C1 segment of cervical spinal cord (tissue), 14 donors: ENCODE measurements around the gene CCDC157.

Experiments
- DNase-seq, 14 donors: peaks; one replicate each; lab custom pipeline; 2025; lab: John Stamatoyannopoulos, UW

CCDC157 gene

DNA sequence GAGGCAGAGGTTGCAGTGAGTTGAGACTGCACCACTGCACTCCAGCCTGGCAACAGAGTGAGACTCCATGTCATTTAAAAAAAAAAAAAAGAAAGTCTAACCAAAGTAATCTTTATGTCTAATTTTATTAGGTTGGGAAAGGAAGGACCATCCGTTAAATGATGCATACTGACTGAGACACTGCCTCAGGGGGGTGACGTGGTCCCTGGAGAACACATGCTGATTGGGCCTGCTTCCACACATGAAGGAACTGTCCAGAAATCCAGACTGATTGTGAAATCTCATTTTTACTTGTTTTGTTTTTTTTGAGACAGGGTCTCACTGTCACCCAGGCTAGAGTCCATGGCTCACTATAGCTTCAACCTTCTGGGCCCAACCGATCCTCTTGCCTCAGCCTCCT, 5.6 kb upstream of the CCDC157 start:
- DNase-seq: no peak

DNA sequence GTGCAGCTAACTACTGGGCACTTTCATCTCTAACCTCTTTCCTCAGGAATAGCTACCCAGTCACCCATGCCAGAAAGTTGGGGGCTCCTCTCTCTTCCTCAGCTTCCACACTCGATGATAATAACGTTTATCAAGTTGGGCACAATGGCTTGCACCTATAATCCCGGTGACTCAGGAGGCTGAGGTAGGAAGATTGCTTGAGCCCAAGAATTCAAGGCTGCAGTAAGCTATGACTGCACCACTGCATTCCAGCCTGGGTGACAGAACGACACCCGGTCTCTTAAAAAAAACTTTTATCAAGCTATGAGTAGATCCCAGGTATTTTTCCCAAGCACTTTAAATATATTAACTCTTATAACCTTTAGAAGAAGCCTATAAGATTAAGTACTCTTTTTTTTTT, 2.2 kb upstream of the CCDC157 start:
- no peak for DNase-seq

DNA sequence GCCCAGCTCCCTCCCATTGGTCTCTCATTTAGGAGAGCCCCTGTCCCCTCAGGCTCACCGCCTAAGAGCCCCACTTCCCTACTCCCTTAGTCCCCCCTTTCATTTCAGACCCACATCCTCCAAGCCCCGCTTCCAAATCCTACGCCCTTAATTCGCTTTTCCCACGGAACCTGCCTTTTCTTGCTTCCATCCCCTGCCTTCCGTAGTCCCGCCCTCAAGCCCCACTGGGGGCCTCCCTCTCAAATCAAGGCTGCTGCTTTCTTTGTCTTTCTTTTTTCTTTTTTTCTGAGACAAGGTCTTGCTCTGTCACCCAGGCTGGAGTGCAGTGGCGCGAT, 396 bp downstream of the CCDC157 start:
- DNase-seq: no peak

DNA sequence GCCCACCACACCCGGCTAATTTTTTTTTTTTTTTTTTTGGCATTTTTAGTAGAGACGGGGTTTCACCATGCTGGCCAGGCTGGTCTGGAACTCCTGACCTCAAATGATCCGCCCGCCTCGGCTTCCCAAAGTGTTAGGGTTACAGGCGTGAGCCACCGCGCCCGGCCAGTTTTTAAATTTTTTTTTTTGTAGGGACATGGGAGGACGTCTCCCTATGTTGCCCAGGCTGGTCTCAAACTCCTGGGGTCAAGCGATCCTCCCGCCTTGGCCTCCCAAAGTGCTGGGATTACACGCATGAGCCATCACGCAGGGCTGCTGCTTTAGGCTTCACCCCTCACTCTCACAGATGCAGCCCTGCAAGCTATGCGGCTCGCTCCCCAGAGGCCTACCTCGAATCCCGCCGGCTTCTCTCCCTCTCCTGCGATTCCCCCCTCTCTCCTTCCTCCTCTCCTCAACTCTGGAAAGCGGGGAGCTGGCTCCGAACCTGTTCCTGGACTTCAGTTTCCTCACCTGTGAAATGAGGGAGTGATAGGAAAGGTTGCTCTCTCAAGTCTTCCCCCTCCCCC, 926 bp downstream of the CCDC157 start:
- DNase-seq: no peak

DNA sequence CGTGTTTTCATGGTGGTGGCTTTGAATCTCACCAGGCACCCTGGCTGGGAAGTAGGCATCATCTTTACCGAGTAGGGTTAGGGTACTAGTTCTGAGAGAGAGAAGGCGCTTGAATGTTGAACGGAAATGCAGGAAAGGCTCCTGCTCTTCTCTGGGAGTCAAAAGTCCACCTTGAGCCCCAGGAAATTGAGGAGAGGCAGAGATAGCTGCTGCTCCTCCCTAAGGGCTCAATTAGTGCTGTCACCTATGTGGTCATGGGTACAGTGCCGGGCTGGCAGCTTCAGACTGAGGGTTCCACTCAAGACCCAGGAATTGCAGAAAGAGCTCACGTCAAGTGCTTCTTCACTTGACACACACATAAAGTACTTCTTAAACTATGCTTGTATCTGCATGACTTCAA, 1.7 kb downstream of the CCDC157 start:
- DNase-seq: no peak

DNA sequence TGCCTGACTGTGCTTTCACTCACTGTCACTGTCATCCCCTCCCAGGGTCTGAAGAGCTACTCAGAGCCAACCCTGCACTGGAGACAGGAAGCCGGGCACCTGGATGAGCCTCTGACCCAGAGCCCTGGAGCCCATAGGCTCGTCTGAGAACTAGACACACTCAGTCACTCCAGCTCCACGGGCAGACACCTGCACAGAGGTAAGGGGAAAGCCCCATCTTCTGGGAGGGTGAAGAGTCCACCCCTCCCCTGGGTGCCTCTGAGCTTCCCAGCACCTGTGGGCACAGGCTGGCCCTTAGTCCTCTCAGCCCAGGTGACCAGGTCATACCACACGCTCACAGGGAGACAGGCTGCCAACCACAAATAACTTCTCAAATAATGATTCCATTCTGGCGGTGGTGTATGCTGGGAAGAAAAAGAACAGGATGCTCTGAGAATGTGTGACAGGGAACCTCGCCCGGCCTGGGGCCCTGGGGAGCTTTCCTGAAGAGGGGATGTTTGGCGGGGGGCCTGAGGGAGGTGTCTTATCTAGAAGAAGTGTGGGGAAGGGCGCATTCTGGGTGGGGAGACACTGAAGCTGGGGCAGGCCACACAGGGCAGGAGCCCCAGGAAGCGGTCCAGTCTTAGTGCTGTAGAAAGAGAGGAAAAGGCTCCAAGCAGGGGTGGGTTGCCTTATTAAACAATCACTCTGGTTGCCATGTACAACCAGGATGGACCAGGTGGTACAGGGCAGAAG, 5.3 kb downstream of the CCDC157 start:
- DNase-seq: no peak

DNA sequence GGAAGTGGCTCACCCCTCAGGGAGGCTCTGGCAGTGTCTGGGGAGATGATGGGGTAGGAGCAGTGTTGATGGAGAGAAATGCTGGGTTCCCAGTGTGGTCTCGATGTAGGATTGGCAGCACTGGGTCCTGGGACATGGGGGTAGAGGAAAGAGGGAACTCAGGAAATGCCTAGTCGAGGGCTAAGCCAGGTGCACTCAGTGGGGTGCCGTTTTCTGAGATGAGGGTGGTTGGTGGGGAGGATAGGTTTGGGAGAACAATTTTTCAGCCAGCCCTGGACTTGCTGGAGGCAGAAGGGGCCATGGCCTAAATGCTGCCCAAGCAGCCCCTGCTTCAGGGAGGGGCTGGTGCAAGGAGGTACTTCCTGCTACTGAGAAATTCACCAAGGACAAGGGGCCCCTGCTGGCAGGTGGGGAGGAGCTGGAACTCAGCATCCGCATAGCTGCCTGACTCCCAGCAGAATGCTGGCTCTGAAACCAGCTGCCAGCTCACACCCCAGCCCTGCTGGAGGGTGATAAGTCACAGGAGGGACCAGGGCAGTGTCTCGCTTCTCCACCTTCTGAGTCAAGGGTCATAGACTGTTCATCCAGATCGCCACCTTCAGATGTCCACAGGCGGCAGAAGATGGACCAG, 6.0 kb downstream of the CCDC157 start:
- DNase-seq: no peak

DNA sequence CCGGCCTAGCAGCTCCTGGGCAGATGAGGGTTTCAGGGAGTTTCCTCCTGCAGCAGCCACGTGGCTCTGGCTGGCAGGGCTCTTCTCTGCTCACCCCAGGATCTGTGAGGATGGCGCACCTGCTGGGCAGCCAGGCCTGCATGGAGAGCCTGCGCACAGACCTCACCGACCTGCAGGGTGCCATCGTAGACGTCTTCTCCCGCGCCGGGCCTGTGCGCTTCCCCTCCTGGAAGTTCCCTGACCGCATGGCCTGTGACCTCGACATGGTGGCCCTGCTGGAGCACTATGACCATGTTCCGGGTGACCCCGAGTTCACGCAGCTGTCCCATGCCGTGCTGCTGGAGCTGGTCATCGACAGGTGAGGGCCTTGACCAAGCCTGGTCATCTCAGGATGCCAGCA, 9.1 kb downstream of the CCDC157 start:
- no peak for DNase-seq

DNA sequence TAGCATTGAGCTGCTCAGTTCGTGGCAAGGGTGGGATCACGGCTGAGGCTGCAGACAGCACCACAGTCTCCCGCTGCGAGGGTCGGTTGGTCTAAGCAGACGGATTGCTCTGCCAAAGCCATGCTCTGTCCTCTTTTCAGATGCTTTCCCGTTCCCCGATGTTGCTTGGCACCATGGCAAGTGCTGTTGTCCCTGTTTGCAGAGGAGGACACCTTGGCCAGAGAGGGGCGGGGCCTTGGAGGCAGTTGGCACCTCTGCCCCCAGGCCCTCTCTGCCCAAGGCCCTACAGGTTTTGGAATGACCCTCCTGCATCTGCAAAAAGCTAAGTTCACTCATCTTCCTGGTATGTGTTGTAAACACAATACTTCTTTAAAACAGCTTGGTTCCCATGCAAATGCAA, 11.6 kb downstream of the CCDC157 start:
- DNase-seq: no peak

DNA sequence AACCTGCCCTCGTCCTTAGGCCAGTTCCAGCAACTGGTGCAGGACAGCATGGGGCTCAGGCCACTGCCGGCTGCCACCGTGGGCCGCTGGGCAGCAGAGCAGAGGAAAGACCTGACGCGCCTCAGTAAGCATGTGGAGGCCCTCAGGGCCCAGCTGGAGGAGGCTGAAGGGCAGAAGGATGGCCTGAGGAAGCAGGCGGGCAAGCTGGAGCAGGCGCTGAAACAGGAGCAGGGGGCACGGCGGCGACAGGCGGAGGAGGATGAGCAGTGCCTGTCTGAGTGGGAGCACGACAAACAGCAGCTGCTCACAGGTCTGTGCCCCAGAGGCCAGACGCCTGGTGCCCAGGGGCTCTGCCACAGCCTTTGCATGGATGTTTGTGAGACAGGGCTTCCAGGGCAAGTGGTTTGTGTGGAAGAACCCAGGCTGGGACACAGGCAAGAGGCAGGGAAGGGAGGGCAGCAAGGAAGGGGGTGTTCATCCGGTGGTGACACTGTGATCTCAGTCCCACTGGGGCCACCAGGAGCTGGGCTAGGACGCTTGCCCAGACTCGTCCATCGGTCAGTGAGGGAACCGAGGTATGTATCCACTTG, 13.9 kb downstream of the CCDC157 start:
- no peak for DNase-seq

DNA sequence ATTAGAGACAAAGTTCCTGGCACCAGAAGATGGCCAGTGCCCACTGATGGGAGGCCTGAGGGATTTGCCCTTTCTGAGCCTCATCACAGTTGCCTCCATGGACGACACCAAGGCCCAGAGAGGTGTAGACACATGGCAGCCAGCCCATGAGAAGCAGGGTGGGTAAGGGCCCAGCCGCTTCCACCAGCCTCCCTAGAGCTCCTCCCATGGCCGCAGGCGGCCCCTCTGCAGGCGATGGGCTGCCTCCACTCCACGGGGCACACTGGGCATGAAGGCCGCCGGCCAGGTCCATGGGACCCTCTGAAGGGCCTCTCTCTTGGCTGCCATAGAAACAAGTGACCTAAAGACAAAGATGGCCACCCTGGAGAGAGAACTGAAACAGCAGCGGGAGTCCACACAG, 14.5 kb downstream of the CCDC157 start:
- DNase-seq: no peak

DNA sequence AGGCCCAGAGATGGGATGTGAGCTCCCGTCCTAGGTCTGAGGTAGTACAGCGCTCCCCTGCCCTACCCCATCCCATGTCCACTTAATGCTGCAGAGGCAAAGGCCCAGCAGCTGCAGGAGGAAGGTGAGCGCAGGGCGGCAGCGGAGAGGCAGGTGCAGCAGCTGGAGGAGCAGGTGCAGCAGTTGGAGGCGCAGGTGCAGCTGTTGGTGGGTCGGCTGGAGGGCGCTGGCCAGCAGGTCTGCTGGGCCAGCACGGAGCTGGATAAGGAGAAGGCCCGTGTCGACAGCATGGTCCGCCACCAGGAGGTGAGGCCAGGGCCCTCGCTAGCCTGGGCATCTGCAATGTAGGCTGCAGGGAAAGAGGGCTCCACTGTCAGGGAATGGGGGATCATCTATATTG, 15.2 kb downstream of the CCDC157 start:
- DNase-seq: no peak

DNA sequence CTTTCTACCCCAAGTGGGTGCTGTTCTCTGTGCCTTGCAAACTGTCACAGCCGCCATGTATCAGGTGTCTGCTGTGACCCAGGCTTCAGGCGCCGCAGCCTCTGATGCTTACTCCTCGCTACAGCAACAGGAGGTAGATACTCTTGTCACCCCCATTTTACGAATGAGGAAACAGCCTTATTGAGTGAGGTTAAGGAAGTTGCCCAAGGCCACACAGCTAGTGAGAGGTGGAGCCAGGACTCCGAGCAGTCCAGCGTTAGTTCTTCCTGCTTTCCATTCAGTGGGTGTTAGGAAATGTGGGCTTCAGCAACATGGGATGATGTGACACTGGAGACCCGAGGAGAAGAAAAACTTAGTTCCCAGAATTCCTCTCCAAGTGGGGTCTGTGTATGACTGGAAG, 16.1 kb downstream of the CCDC157 start:
- DNase-seq: no peak

DNA sequence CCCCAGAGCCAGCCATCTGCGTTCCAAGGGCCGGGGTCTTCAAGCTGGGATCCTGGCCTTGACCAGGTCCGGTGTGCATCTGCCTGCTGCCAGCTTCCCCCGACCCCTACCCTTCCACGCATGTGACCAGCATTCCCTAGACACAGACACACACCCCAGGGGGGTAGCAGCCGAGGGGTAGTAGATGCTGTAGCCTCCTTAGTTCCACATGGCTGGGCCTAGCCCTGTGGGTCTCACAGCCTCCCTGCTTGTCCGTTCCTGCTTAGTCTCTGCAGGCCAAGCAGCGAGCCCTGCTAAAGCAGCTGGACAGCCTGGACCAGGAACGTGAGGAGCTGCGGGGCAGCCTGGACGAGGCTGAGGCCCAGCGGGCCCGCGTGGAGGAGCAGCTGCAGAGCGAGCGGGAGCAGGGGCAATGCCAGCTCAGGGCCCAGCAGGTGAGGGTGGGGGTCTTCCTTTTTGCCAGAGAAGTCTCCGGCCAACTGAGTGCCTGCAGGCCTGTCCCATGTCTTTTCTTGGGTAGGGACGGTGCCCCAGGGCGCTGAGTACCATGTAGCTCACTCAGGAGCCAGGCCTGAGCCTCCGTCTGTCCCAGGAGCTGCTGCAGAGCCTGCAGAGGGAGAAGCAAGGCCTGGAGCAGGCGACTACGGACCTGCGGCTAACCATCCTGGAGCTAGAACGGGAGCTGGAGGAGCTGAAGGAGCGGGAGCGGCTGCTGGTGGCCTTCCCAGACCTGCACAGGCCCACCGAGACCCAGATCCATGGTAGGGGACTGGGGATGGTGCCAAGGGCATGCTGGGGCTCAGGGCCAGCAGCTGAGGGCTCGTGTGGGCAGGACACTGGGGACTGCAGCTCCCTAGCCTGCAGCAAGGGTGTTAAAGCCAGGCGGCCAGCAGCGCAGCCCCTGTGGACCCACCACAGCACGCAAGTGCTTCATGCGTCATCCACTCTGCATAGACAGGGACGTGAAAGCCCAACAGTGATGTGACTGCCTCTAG, 16.8 kb downstream of the CCDC157 start:
- peak in 1 of 14 donors; percentile 17 for DNase-seq

DNA sequence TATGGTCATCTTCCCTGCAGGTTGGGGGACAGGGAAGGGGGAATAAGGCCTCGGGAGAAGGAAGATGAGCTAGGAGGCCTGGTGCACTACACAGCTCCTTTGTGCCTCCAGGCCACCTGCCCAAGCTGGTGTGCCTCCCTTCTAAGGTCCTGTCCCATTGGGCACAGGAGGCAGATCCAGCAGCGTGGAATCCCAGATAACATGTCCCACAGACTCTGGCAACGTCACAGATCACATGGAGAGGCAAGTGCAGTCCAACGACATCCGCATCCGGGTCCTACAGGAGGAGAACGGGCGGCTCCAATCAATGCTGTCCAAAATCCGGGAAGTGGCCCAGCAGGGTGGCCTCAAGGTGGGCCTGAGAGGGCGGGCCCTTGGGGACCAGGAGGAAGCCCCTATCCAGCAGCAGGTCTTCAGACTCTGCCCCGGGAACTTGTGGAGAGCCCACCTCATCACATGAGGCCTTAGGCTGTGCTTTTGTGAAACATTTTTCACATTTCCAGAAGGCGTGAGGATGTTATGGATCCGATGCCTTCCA, 18.6 kb downstream of the CCDC157 start:
- no peak for DNase-seq

DNA sequence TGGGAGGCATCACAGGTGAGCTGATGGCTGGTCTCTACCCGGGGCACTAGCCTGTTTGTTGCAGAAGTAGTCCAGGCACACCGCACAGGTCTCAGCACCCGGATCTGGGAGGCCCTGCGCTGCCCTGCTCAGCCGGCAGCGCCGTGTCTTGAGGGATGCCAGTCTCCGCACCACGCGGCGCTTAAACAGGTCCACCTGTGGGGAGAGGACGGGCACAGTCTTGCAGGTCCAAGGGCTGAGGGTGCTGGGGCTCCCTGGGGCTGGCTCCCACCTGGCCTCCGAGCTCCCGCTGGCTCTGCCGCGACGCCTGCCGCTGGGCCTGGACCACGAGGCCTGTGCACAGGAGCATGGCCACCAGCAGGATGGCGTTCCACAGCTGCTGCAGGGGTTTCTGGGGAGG, 23.2 kb downstream of the CCDC157 start:
- no peak for DNase-seq

DNA sequence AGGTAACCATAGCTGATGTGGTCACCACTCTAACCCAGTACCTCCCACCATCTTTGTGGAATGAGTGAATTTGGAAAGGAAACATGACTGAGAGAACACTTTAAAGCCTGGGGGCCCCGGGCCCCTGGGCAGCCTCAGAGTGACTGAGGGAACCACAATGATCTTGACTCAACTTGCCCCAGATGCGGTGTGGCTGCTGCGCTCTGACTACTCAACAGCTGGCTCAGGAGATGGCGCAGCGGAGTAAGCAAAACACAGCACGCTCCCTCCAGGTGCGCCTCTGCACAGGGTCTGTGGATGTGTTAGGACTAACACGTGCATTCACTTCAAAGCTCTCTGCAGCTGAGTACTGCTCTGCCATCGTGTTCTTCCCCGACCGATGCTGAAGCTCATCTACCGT, 24.5 kb downstream of the CCDC157 start:
- no peak for DNase-seq

DNA sequence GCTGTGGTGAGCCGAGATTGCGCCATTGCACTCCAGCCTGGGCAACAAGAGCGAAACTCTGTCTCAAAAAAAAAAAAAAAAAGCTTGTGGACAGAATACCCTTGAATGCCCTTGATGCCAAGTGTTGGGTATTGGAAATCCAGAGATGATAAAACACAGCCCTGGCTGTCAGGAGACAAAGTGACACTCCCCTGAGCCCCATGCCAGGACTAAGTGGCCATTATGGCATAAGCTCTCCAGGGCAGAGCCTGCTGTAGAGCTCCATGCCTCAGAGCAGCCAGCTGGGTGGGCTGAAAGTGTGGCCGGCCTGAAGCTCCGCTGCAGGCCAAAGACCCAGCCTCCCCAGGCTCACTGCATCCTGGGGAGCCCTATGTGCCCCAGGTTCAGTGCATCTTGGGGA, 25.5 kb downstream of the CCDC157 start:
- no peak for DNase-seq

DNA sequence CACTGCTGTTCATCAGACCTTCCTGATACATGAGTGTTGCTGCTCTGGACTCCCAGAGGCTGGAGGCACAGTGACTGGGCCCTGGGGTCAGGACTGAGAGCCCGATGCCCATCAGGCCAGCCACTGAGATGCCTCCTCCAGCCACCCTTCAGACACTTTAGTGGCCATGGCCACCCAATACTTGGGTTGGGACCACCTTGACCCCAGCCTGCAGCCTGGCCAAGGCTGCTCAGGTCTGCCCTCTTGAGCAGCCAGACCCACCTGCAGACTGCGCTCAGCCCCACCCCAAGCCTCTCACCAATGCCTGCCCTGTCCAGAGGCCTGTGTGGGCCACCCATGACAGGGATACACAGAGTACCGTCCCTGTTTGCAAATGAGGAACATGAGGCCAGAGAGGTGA, 26.3 kb downstream of the CCDC157 start:
- no peak for DNase-seq

DNA sequence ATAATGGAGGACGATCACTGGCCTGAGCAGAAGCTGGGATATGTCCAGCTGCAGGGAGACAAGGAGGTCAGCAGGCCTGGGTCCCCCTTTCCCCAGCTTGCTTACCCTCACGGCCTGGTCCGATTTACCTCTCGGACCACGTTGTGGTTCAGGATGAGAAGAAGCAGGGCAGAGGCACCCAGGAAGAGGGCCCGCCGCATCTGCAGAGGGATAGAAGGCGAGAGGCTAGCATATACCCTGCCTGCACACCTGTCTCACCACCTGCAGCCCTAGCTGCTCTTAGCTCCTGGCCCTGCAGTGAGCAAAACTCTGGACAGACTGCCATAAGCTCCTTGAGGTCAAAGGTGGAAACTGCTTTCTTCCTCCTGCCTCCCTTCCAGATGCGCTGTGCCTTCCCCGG, 29.1 kb downstream of the CCDC157 start:
- no peak for DNase-seq

DNA sequence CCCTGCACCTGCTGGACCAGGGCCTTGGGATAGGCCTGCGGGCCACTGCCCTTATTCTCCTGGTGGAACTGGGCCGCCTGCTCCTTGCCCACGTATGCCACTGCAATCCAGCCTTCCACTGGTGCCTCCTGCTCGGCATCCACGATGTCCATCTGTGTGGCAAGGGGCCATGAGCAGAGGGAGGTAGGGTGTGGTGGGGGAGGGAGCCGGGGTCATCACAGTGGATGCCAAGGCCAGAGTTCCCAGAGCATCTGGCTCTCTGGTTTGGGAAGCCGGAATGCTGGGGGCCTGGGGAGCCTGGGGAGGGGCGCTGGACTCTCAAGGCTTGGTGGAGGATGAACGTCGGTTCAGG, 29.8 kb downstream of the CCDC157 start:
- DNase-seq: peak in 2 of 14 donors; percentile 14 to 40
